Measurements from ENCODE around the gene CNGA1.

- TF ChIP-seq, protein P1, sequence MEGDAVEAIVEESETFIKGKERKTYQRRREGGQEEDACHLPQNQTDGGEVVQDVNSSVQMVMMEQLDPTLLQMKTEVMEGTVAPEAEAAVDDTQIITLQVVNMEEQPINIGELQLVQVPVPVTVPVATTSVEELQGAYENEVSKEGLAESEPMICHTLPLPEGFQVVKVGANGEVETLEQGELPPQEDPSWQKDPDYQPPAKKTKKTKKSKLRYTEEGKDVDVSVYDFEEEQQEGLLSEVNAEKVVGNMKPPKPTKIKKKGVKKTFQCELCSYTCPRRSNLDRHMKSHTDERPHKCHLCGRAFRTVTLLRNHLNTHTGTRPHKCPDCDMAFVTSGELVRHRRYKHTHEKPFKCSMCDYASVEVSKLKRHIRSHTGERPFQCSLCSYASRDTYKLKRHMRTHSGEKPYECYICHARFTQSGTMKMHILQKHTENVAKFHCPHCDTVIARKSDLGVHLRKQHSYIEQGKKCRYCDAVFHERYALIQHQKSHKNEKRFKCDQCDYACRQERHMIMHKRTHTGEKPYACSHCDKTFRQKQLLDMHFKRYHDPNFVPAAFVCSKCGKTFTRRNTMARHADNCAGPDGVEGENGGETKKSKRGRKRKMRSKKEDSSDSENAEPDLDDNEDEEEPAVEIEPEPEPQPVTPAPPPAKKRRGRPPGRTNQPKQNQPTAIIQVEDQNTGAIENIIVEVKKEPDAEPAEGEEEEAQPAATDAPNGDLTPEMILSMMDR (IDR thresholded peaks at IDR 0.05), result no peak
- no peak for TF ChIP-seq ZFX (IDR thresholded peaks at IDR 0.05; ENCODE audit: borderline replicate concordance)
Observed at GRCh38 chr4:47899639-47900038, 116.8 kb downstream of the CNGA1 start.
